MM.1S (cell line): Measurements from ENCODE around the gene EIPR1.

ENCODE experiments used
- DNase-seq: peaks from one replicate; pipeline ENCODE4 v3.0.0-alpha.2; 2015
- H2AFZ ChIP-seq: fragments of 300-600 bp; sonication (generic); 2 replicates; pipeline ENCODE4 v1.6.0; 2016; ENCODE audit warnings: antibody characterized with exemption, low read length
- H3F3A ChIP-seq: fragments of 300-600 bp; sonication (generic); 2 replicates; pipeline ENCODE4 v1.6.1; 2016; ENCODE audit warnings: mild to moderate bottlenecking, antibody characterized with exemption, low read length, moderate library complexity, mixed read lengths; ENCODE audit not compliant: insufficient read depth
- H3K27ac ChIP-seq: fragments of 300-600 bp; sonication (generic); 2 replicates; pipeline ENCODE4 v1.5.1; 2016; ENCODE audit warnings: mild to moderate bottlenecking, low read length
- H3K27me3 ChIP-seq: fragments of 300-600 bp; sonication (generic); replicated peaks from 2 replicates; pipeline ENCODE4 v1.6.0; 2016; ENCODE audit warnings: low read length; ENCODE audit not compliant: insufficient read depth
- H3K36me3 ChIP-seq: fragments of 300-600 bp; sonication (generic); replicated peaks from 2 replicates; pipeline ENCODE4 v1.6.1; 2016; ENCODE audit warnings: mild to moderate bottlenecking, low read length, mixed read lengths; ENCODE audit not compliant: insufficient read depth
- H3K4me1 ChIP-seq: fragments of 300-600 bp; sonication (generic); 2 replicates; pipeline ENCODE4 v1.6.1; 2016; ENCODE audit warnings: low read length, mixed read lengths
- H3K4me2 ChIP-seq: fragments of 300-600 bp; sonication (generic); 2 replicates; pipeline ENCODE4 v1.6.0; 2016; ENCODE audit warnings: low read depth, low read length
- H3K4me3 ChIP-seq: fragments of 300-600 bp; sonication (generic); 2 replicates; pipeline ENCODE4 v1.5.1; 2016; ENCODE audit warnings: low read length, mixed read lengths
- H3K79me2 ChIP-seq: fragments of 300-600 bp; sonication (generic); 2 replicates; pipeline ENCODE4 v1.6.1; 2016; ENCODE audit warnings: mixed run types, low read length, mixed read lengths
- H3K9ac ChIP-seq: fragments of 300-600 bp; sonication (generic); 2 replicates; pipeline ENCODE4 v1.6.1; 2016; ENCODE audit warnings: low read length, mixed read lengths
- H3K9me2 ChIP-seq: fragments of 300-600 bp; sonication (generic); replicated peaks from 2 replicates; pipeline ENCODE4 v1.6.1; 2016; ENCODE audit warnings: mild to moderate bottlenecking, low read length, mixed read lengths; ENCODE audit not compliant: insufficient read depth
- H3K9me3 ChIP-seq: fragments of 300-600 bp; sonication (generic); replicated peaks from 2 replicates; pipeline ENCODE4 v1.6.1; 2016; ENCODE audit warnings: mild to moderate bottlenecking, low read length, mixed read lengths; ENCODE audit not compliant: insufficient read depth
- H4K20me1 ChIP-seq: fragments of 300-600 bp; sonication (generic); 2 replicates; pipeline ENCODE4 v1.6.1; 2016; ENCODE audit warnings: mild to moderate bottlenecking, low read length, moderate library complexity, mixed read lengths; ENCODE audit not compliant: insufficient read depth
- EZH2 ChIP-seq: fragments of 300-600 bp; sonication (generic); optimal IDR thresholded peaks from 2 replicates; pipeline ENCODE3; 2017; ENCODE audit warnings: low read depth, mild to moderate bottlenecking, antibody characterized with exemption, low read length, mixed read lengths
- EZH2phosphoT487 ChIP-seq: fragments of 300-600 bp; sonication (generic); IDR thresholded peaks from 2 replicates; pipeline ENCODE4 v1.6.1; 2018; ENCODE audit warnings: antibody characterized with exemption, low read length
- TF ChIP-seq, protein P1 (sequence below): fragments of 300-600 bp; sonication (generic); IDR thresholded peaks from 2 replicates; pipeline ENCODE4 v1.5.1; 2016; ENCODE audit warnings: antibody characterized with exemption, low read length, mixed read lengths

EIPR1 gene

DNA sequence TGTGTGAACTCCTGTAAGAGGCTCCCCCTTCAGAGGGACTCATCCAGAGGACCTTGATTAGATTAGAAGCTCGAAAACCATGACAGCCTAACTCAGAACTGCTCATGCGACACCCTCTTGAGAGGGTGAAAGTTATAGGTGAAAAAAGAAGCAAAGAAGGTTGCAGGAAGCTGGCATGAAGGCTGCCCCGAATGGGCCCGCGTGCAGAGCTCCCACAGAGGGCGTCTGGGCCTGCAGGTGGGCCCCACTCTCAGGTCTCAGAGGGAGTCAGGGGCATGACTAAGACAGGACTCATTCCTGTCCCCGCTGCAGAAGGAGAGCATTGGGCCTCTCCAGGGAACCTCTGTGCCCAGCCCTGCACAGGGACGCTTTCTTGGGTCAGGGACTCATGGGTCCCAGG is 235.4 kb downstream of the EIPR1 start:
- no peak overlapping the region for H3K27ac ChIP-seq
- DNase-seq: no peak
- H3K4me1 ChIP-seq: no peaks in the 10 kb centered on the region
- H3K9ac ChIP-seq: no peak overlapping the region
- H3K9me2 ChIP-seq: no peaks in the 10 kb centered on the region
- H3F3A ChIP-seq: no peaks in the 10 kb centered on the region
- TF ChIP-seq EZH2 (no peak), EZH2phosphoT487 (no peak)
- TF ChIP-seq, protein P1, sequence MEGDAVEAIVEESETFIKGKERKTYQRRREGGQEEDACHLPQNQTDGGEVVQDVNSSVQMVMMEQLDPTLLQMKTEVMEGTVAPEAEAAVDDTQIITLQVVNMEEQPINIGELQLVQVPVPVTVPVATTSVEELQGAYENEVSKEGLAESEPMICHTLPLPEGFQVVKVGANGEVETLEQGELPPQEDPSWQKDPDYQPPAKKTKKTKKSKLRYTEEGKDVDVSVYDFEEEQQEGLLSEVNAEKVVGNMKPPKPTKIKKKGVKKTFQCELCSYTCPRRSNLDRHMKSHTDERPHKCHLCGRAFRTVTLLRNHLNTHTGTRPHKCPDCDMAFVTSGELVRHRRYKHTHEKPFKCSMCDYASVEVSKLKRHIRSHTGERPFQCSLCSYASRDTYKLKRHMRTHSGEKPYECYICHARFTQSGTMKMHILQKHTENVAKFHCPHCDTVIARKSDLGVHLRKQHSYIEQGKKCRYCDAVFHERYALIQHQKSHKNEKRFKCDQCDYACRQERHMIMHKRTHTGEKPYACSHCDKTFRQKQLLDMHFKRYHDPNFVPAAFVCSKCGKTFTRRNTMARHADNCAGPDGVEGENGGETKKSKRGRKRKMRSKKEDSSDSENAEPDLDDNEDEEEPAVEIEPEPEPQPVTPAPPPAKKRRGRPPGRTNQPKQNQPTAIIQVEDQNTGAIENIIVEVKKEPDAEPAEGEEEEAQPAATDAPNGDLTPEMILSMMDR: no peak
- no peaks in the 10 kb centered on the region for H3K9me3 ChIP-seq
- H3K4me3 ChIP-seq: no peak overlapping the region
- no peaks in the 10 kb centered on the region for H3K36me3 ChIP-seq
- H3K27me3 ChIP-seq: no peaks in the 10 kb centered on the region
- no peak overlapping the region for H2AFZ ChIP-seq
- H4K20me1 ChIP-seq: no peaks in the 10 kb centered on the region
- no peaks in the 10 kb centered on the region for H3K79me2 ChIP-seq
- H3K4me2 ChIP-seq: no peak overlapping the region

DNA sequence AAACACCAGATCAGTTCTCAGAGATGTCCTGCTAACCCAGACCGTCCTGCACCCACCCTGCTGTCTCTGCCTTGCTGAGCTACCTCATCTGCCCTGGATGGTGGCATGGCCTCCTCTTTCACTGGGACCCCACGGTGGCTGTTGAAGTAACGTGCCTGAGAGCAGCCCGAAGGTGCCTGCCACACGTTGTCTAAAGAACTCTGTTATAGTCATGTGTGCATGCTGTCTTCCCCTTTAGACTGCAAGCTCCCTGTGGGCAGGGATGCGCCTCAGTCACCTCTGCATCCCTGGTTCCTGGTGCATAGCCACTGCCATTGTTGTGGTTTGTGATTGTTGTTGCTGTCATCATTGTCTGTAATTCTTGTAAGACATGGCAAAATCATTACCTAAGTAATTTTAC is 235.9 kb downstream of the EIPR1 start:
- H3K79me2 ChIP-seq: no peaks in the 10 kb centered on the region
- no peaks in the 10 kb centered on the region for H3K36me3 ChIP-seq
- no peaks in the 10 kb centered on the region for H3K9me2 ChIP-seq
- no peaks in the 10 kb centered on the region for H3K9me3 ChIP-seq
- H3F3A ChIP-seq: no peaks in the 10 kb centered on the region
- H3K4me3 ChIP-seq: no peak overlapping the region
- no peak overlapping the region for H3K27ac ChIP-seq
- H3K4me2 ChIP-seq: no peak overlapping the region
- TF ChIP-seq EZH2phosphoT487 (no peak), EZH2 (no peak)
- TF ChIP-seq, protein P1: no peak
- H4K20me1 ChIP-seq: no peaks in the 10 kb centered on the region
- H3K9ac ChIP-seq: no peak overlapping the region
- H3K27me3 ChIP-seq: no peaks in the 10 kb centered on the region
- no peak for DNase-seq
- no peaks in the 10 kb centered on the region for H3K4me1 ChIP-seq
- H2AFZ ChIP-seq: no peak overlapping the region

DNA sequence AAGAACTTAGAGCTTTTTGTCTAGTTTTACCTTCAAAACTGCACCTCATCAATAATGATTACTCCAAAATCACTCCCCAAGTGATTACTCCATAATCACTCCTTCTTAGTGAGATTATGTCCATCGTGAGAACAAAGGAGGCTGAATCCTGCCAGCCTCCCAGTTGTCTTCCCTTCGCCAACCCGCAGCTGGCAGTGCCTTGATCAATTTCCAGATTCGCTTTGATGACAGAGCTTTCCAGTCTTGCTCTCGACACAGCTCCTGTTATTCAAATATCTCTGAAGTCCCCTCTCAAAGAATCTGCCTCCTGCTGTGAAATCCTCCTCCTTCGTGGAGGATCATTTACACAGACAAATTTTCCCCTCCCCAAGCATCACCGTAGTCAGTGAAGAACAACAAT is 237.7 kb downstream of the EIPR1 start:
- Histone ChIP-seq H3K27me3 (no peaks in the 10 kb centered on the region), H3K4me2 (no peak overlapping the region), H4K20me1 (no peaks in the 10 kb centered on the region), H3K9ac (no peak overlapping the region), H3K4me3 (no peak overlapping the region), H3K27ac (no peak overlapping the region), H3F3A (no peaks in the 10 kb centered on the region), H3K9me3 (no peaks in the 10 kb centered on the region), H3K9me2 (no peaks in the 10 kb centered on the region), H3K4me1 (no peaks in the 10 kb centered on the region), H3K79me2 (no peaks in the 10 kb centered on the region), H3K36me3 (no peaks in the 10 kb centered on the region), H2AFZ (no peak overlapping the region)
- DNase-seq: no peak
- TF ChIP-seq, protein P1: no peak
- TF ChIP-seq EZH2phosphoT487: no peak
- no peak for TF ChIP-seq EZH2
